Lung (tissue), 12 donors: ENCODE measurements around the gene UQCRC2. TPM values are rescaled to one million over a fixed set of nuclear protein-coding genes. Genes with fewer than 3 reads are reported as not detected.

Source experiments
- ATAC-seq: fragments of 200-7000 bp; cut with Tn5 transposase; one replicate; pipeline ENCODE4 v1.9.1; 2020; ENCODE audit warnings: moderate number of reproducible peaks; ENCODE audit not compliant: insufficient read depth, low FRiP score
- DNase-seq, 3 donors: peaks; one replicate each; pipeline ENCODE4 v3.0.0-alpha.2; 2013 to 2017
- H3K27ac ChIP-seq, 2 donors: one replicate each; pipeline ENCODE4 v1.5.1; 2013; ENCODE audit warnings: mild to moderate bottlenecking in 2 of 2, moderate library complexity in 2 of 2, control low read depth in 1 of 2, inconsistent platforms in 1 of 2, low read depth in 1 of 2, low read length in 1 of 2
- H3K27me3 ChIP-seq, 3 donors: one replicate each; pipeline ENCODE4 v1.5.1; 2013; ENCODE audit warnings: low read length in 2 of 3; ENCODE audit not compliant: control insufficient read depth in 3 of 3, insufficient read depth in 3 of 3
- H3K36me3 ChIP-seq, 4 donors: one replicate each; pipeline ENCODE4 v1.5.1; 2013; ENCODE audit warnings: low read length in 4 of 4, mild to moderate bottlenecking in 1 of 4, moderate library complexity in 1 of 4; ENCODE audit not compliant: control insufficient read depth in 4 of 4, insufficient read depth in 4 of 4
- H3K4me1 ChIP-seq, 5 donors: one replicate each; pipeline ENCODE4 v1.5.1; 2013; ENCODE audit warnings: low read length in 5 of 5, mild to moderate bottlenecking in 2 of 5, moderate library complexity in 1 of 5; ENCODE audit not compliant: control insufficient read depth in 5 of 5, insufficient read depth in 5 of 5
- H3K4me3 ChIP-seq: one replicate; pipeline ENCODE4 v1.5.1; 2013; ENCODE audit warnings: mild to moderate bottlenecking, control low read depth, moderate library complexity
- H3K9ac ChIP-seq, 2 donors: one replicate each; pipeline ENCODE4 v1.5.1; 2013; ENCODE audit warnings: low read length in 2 of 2, control low read depth in 1 of 2; ENCODE audit not compliant: insufficient read depth in 1 of 2
- H3K9me3 ChIP-seq, 4 donors: one replicate each; pipeline ENCODE4 v1.5.1; 2013; ENCODE audit warnings: low read length in 3 of 4, mild to moderate bottlenecking in 1 of 4, moderate library complexity in 1 of 4; ENCODE audit not compliant: control insufficient read depth in 4 of 4, insufficient read depth in 3 of 4
- WGBS, 2 donors: extraction: QIAGEN DNeasy Blood & Tissue Kit; methylation state at CpG; one replicate each; pipeline ENCODE4 v1.1.7; 2013; 5-methylcytosine and 5-hydroxymethylcytosine counted together
- polyA plus RNA-seq, 2 donors: library from polyadenylated mRNA; stranded (reverse); fragments of 200-250 nt; gene quantifications; one replicate each; pipeline ENCODE4 v1.2.1, GENCODE V29; 2013
- total RNA-seq, 2 donors: library from RNA; depleted of rRNA in 1 of 2; stranded (reverse); fragments of >200 nt in 1 of 2; gene quantifications; one replicate each; pipeline ENCODE4 v1.2.1, GENCODE V29; 2014 to 2021
- TF ChIP-seq, protein P1 (sequence below): IDR thresholded peaks from 2 replicates; pipeline ENCODE4 v1.5.1; 2012; ENCODE audit warnings: mild to moderate bottlenecking; ENCODE audit errors: control extremely low read depth, extremely low read depth
- donor health status: control.
- donor health status: control.
- donor health status: Bipolar disorder and iron deficiency.
- donor health status: healthy.
- donor health status: DM: yes; HTN: yes; CAD: no.

Gene UQCRC2
- total and polyA plus RNA-seq, 4 donors = 69.3 to 196 (median 147) TPM

DNA sequence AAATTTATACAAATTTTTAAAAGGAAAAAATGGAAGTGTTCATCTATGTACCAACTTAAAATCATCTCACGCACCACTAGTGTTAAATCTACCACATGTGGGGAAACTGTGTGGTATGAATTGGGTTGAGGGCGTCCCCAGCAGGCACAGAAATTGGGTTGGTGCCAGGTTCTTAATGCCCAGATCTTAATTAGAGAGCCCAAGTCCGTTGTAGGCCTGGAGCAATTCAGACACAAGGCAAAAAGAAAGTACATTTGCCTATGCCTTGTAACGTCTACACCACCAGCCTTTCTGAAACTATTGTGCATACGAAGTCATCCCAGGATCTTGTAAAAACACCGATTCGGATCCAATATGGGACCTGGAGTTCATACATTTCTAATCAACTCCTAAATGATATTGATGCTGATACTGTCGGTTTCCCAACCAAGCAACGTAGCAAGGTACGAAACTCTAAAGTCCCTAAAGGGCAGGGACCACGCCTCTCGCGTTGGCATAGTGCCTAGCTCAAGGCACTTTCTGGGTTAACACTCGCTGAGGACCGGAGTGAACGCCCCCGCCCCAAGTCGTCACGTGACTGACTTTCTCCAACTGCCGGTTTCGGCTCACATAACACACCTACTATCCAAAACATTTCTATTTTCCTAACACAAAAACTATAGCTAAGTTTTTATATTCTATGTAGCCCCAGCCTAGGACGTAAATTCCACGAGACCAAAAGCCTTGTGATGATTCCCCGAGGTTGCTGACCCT lies 945 bp upstream of the UQCRC2 start:
- peaks cover 0 to 7% (median 1%) of the 10 kb centered on the region in 4 donors for H3K36me3 ChIP-seq
- WGBS, 2 donors = 3% methylated on average over 24 of the region's 24 CpGs
- TF ChIP-seq, protein P1, sequence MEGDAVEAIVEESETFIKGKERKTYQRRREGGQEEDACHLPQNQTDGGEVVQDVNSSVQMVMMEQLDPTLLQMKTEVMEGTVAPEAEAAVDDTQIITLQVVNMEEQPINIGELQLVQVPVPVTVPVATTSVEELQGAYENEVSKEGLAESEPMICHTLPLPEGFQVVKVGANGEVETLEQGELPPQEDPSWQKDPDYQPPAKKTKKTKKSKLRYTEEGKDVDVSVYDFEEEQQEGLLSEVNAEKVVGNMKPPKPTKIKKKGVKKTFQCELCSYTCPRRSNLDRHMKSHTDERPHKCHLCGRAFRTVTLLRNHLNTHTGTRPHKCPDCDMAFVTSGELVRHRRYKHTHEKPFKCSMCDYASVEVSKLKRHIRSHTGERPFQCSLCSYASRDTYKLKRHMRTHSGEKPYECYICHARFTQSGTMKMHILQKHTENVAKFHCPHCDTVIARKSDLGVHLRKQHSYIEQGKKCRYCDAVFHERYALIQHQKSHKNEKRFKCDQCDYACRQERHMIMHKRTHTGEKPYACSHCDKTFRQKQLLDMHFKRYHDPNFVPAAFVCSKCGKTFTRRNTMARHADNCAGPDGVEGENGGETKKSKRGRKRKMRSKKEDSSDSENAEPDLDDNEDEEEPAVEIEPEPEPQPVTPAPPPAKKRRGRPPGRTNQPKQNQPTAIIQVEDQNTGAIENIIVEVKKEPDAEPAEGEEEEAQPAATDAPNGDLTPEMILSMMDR = no peak

DNA sequence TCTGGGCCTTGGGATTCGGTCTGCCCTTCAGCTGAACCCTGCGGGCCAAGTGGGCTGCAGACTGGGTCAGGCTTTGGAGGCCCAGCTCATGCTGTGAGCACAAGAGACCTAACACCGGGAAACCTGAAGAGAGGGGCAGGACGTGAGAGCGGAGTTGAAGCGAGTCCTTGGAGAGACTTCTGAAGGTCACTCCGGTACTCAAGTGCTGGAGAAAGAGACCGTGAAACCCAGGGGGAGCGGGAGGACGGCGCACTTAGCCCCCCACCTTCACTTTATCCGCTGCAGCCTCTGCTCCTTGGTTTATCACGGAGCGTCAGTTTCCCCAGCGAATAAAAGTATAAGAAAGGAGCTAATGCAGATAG lies 361 bp downstream of the UQCRC2 start:
- Histone ChIP-seq H3K27me3 (no peaks in the 10 kb centered on the region), H3K36me3 (peaks cover 2 to 10% (median 4%) of the 10 kb centered on the region in 4 donors), H3K9ac (peak overlapping the region; percentile 84 to 93), H3K9me3 (no peaks in the 10 kb centered on the region), H3K4me3 (peak overlapping the region; percentile 93), H3K27ac (peak overlapping the region; percentile 93 to 94), H3K4me1 (peaks cover 3 to 23% (median 12%) of the 10 kb centered on the region in 5 donors)
- TF ChIP-seq, protein P1 = no peak
- WGBS, 2 donors = 0% methylated on average over 15 of the region's 15 CpGs
- no peak for DNase-seq
- peak; percentile 13 for ATAC-seq

More for the DNA sequence above, 945 bp upstream of the UQCRC2 start:
- Histone ChIP-seq H3K4me3 (peak overlapping the region; percentile 93), H3K9me3 (no peaks in the 10 kb centered on the region), H3K27ac (peak overlapping the region; percentile 93 to 94), H3K27me3 (no peaks in the 10 kb centered on the region), H3K4me1 (peaks cover 3 to 17% (median 12%) of the 10 kb centered on the region in 5 donors), H3K9ac (peak overlapping the region; percentile 37 to 78)
- DNase-seq (peak; percentile 62 to 75 (median 71)), ATAC-seq (peak; percentile 51)

DNA sequence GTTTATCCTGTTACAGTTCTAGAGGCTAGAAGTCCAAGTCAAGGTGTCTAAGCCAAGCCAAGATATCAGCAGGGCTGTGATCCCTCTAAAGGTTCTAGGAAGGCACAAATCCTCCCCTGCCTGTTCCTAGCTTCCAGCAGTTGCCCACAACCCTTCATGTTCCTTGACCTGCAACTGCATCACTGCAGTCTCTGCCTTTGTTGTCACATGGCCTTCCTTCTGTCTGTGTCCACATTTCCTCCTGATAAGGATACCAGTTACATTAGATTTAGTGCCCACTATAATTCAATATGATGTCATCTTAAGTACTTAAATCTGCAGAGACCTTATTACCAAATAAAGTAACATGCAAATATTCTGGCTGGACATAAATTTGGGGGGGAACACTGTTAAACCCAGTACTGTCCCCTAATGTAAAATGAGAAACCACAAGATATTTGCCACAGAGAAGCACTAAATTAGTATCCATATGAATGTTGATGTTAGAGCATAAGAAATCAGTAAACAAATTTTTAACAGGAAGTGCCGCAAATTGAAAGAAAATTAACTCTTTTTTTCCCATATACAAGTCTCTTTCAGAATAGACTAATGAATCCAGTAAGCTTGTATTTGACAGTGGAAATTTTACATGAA lies 4.7 kb downstream of the UQCRC2 start:
- H3K4me1 ChIP-seq = peaks cover 3 to 17% (median 6%) of the 10 kb centered on the region in 5 donors
- no peaks in the 10 kb centered on the region for H3K9me3 ChIP-seq
- TF ChIP-seq, protein P1 = no peak
- no peak overlapping the region for H3K27ac ChIP-seq
- no peaks in the 10 kb centered on the region for H3K27me3 ChIP-seq
- H3K36me3 ChIP-seq = peaks cover 23 to 33% (median 29%) of the 10 kb centered on the region in 4 donors
- no peak for DNase-seq
- WGBS, 2 donors = 48 to 67% methylated on average over 1 of the region's 1 CpG
- H3K4me3 ChIP-seq = no peak overlapping the region
- ATAC-seq = no peak
- no peak overlapping the region for H3K9ac ChIP-seq
